Measurements from ENCODE around the gene CASP3. TPM values are rescaled to one million over a fixed set of nuclear protein-coding genes. Genes with fewer than 3 reads are reported as not detected.

Gene CASP3
- total and polyA plus RNA-seq, 2 donors (not counting 1 experiment from before 2014, with no cell fraction given) = 7.9 to 15.8 TPM

DNA sequence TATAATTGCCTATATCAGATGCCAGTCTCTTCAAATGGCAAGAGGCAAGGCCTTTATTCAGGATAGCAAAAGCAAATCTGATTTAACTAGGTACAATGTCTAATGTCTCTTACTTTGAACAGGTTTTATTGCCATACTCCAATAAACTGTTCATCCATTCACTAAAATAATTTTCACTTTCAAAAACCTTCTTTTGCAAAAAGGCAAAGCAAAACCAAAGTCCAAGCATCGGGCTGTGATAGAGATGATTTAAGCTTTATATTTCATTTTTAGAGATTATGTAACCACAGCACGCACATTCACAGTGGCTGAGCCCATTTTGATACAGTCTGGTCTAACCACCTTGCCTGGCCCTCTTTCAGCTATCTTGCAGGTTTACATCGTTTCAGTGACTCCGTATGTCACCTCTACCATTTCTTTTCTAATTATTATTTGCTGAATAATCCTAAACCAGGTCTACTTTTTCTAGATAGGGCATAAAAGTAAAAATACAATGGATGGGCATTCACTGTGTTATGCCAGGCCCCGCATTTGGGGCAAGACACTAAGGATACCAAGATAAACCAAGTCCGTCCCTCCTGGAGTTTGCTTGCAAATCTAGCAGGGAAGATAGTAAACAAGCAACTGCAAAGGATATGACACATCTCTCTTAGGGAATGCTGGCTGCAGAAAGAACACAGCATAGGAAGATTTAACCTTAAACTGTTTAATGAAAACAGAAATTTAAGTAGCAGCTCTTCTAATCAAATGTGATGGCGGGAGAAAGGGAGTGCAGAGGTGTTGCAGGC is 1.8 kb downstream of the CASP3 start:
- peaks cover 24 to 29% of the 10 kb centered on the region in 2 donors for H3K4me1 ChIP-seq (ENCODE audit: control insufficient read depth in 2 of 2, insufficient read depth in 2 of 2, low read length in 2 of 2)
- H3K27me3 ChIP-seq (replicated peaks in 1 of 4; ENCODE audit: control extremely low read depth in 1 of 4, control insufficient read depth in 3 of 4, insufficient read depth in 4 of 4, low read length in 3 of 4) = no peaks in the 10 kb centered on the region
- peak overlapping the region in 1 of 2 donors; percentile 95 for H3K27ac ChIP-seq (ENCODE audit: low read length in 2 of 2)
- H3K36me3 ChIP-seq (replicated peaks in 1 of 2; ENCODE audit: control extremely low read depth in 1 of 2, control insufficient read depth in 1 of 2, extremely low read depth in 1 of 2, insufficient read depth in 2 of 2, low read length in 1 of 2) = peaks cover 1 to 9% of the 10 kb centered on the region in 2 experiments
- peak overlapping the region in 3 of 5 experiments; percentile 89 to 95 (median 93) for H3K4me3 ChIP-seq (ENCODE audit: control extremely low read depth in 1 of 5, extremely low read depth in 1 of 5, insufficient read depth in 1 of 5, low read depth in 2 of 5, low read length in 4 of 5)
- H3K9me3 ChIP-seq (ENCODE audit: control extremely low read depth in 1 of 3, control insufficient read depth in 2 of 3, insufficient read depth in 1 of 3, low read length in 2 of 3) = no peaks in the 10 kb centered on the region
- Mint-ChIP-seq H3K4me3 (peak overlapping the region; percentile 94), H3K27ac (peak overlapping the region; percentile 93), H3K27me3 (no peaks in the 10 kb centered on the region), H3K9me3 (ENCODE audit: insufficient read depth) (no peaks in the 10 kb centered on the region), H3K4me1 (peaks cover 50% of the 10 kb centered on the region)
- H3K9ac ChIP-seq (ENCODE audit: low read length) = peak overlapping the region; percentile 97
- ChIA-PET CTCF (interaction anchor here (2.7 kb wide), 1 partner anchor 383 kb away, joined by 10 read pairs; no protein-coding TSS in a partner anchor), POLR2A (no interaction called here)
- peaks cover 70% of the 10 kb centered on the region for H3K79me2 ChIP-seq (ENCODE audit: control insufficient read depth, insufficient read depth, low read length)
- peak overlapping the region; percentile 91 for H2AFZ ChIP-seq (ENCODE audit: insufficient read depth, low read depth, low read length, poor library complexity, severe bottlenecking)
- peak; percentile 13 for DNase-seq
- ATAC-seq (ENCODE audit: low read depth) = no peak
- H4K20me1 ChIP-seq (ENCODE audit: control insufficient read depth, insufficient read depth, low read length, poor library complexity, severe bottlenecking) = peaks cover 22% of the 10 kb centered on the region
- 96% methylated on average over 4 of the region's 7 CpGs for WGBS (ENCODE audit: insufficient coverage)
- TF ChIP-seq EZH2 (IDR thresholded peaks at IDR 0.05; ENCODE audit: borderline replicate concordance, insufficient read depth, low read depth, low read length, poor library complexity, severe bottlenecking) = no peak
- TF ChIP-seq, protein P1, sequence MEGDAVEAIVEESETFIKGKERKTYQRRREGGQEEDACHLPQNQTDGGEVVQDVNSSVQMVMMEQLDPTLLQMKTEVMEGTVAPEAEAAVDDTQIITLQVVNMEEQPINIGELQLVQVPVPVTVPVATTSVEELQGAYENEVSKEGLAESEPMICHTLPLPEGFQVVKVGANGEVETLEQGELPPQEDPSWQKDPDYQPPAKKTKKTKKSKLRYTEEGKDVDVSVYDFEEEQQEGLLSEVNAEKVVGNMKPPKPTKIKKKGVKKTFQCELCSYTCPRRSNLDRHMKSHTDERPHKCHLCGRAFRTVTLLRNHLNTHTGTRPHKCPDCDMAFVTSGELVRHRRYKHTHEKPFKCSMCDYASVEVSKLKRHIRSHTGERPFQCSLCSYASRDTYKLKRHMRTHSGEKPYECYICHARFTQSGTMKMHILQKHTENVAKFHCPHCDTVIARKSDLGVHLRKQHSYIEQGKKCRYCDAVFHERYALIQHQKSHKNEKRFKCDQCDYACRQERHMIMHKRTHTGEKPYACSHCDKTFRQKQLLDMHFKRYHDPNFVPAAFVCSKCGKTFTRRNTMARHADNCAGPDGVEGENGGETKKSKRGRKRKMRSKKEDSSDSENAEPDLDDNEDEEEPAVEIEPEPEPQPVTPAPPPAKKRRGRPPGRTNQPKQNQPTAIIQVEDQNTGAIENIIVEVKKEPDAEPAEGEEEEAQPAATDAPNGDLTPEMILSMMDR (IDR thresholded peaks at IDR 0.05) = no peak
- intact Hi-C loops (cut with micrococcal nuclease) = loop anchor here (2.0 to 5.0 kb wide), 3 partner anchors 495 to 823 kb away; partner anchors contain the start of genes CCDC110 and SLC25A4
- H3K4me2 ChIP-seq (replicated peaks; ENCODE audit: low read depth, low read length, poor library complexity, severe bottlenecking) = peak overlapping the region; percentile 93

Measured in B cell (primary cell).